ENCODE measurements around the gene MAST3. TPM values are rescaled to one million over a fixed set of nuclear protein-coding genes. Genes with fewer than 3 reads are reported as not detected.

The MAST3 gene
- total RNA-seq, 2 experiments from 2014 or later, result 22.9 to 25.1 TPM

DNA sequence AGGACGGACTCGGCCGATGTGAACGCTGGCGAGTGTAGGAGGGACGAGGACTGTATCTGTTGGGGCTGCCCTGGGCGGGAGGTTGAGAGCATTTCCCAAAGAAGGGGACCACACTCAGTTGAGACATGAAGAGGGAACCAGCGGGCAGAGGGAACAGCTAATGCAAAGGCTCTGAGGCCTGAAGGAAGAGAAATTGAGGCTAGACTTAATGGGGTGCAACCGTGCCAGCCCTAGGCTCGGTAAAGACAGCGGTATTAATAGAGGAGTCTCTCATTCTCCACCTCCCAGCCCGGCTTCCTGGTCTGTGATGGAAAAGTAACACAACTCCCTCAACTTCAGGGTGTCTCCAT lies 96.6 kb downstream of the MAST3 start:
- H3K9me3 Mint-ChIP-seq (ENCODE audit: insufficient read depth), result no peaks in the 10 kb centered on the region
- ATAC-seq (no peak), DNase-seq (no peak)
- H3K36me3 Mint-ChIP-seq (ENCODE audit: low read depth), result peaks cover 8% of the 10 kb centered on the region
- ChIA-PET POLR2A (interaction anchor here (1.1 to 3.2 kb wide), 2 partner anchors 87 to 129 kb away, joined by 3 to 14 read pairs; partner anchors contain the start of genes JUND and LSM4), CTCF (interaction anchor here (4.2 to 5.4 kb wide), 2 partner anchors 10 to 85 kb away, joined by 38 to 49 read pairs; partner anchors contain the start of genes JUND and RAB3A)
- peaks cover 26% of the 10 kb centered on the region for H3K4me1 Mint-ChIP-seq (ENCODE audit: low read depth)
- H3K4me3 Mint-ChIP-seq, result peak overlapping the region; percentile 90
- H3K27ac Mint-ChIP-seq, result peak overlapping the region; percentile 93
- no peaks in the 10 kb centered on the region for H3K27me3 Mint-ChIP-seq (ENCODE audit: low read depth)

DNA sequence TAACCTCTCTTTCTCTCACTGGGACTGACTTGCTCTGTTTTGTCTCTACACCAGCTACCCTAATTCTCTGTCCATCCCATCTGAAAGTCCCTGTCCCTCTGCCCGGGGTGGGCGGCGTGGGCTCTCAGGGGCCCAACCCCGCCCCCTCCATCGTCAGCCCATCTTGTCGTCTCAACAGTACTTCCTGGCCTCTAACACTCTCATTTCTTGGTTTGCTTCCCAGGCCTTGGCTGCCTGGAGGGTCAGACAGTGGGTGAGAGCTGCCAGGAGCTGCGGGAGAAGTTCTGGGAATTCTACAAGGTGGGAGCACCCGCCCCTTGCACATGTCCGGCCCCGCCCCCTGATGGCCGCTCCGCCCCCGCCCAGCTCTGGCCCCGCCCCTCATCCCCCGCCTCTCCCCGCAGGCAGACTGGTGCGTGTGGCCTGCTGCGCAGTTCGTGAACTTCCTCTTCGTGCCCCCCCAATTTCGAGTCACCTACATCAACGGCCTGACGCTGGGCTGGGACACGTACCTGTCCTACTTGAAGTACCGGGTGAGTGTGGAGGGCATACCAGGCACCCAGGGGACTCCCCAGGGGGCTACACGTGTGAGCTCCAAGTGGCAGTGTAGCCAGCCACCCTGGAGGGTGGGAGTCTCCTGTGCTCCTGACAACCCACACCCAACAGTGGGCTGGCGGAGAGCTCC lies 97.1 kb downstream of the MAST3 start:
- Mint-ChIP-seq H3K4me1 (ENCODE audit: low read depth) (peaks cover 26% of the 10 kb centered on the region), H3K4me3 (peak overlapping the region; percentile 90), H3K36me3 (ENCODE audit: low read depth) (peaks cover 9% of the 10 kb centered on the region), H3K27ac (peak overlapping the region; percentile 93), H3K9me3 (ENCODE audit: insufficient read depth) (no peaks in the 10 kb centered on the region), H3K27me3 (ENCODE audit: low read depth) (no peaks in the 10 kb centered on the region)
- no peak for ATAC-seq
- POLR2A ChIA-PET, result interaction anchor here (0.6 to 3.2 kb wide), 2 partner anchors 86 to 262 kb away, joined by 3 to 14 read pairs; partner anchors contain the start of genes CCDC124 and JUND
- CTCF ChIA-PET, result interaction anchor here (4.2 to 5.4 kb wide), 2 partner anchors 9 to 85 kb away, joined by 38 to 49 read pairs; partner anchors contain the start of genes JUND and RAB3A
- DNase-seq, result peak; percentile 55

DNA sequence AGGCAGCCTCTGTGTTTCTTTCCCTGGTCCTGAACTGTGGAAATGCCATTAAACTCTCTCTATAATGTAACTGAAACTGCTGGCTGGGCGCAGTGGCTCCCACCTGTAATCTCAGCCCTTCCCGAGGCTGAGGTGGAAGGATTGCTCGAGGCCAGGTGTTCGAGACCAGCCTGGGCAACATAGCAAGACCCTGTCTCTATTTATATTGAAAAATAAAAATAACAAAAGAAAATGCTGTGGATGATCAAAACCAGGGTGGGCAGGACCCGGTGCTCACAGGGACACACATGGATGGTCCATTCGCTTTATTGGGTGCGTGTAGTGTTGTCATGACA lies 98.9 kb downstream of the MAST3 start:
- H3K36me3 Mint-ChIP-seq (ENCODE audit: low read depth), result peaks cover 15% of the 10 kb centered on the region
- H3K27ac Mint-ChIP-seq, result no peak overlapping the region
- ATAC-seq (no peak), DNase-seq (no peak)
- peaks cover 27% of the 10 kb centered on the region for H3K4me1 Mint-ChIP-seq (ENCODE audit: low read depth)
- H3K4me3 Mint-ChIP-seq, result no peak overlapping the region
- ChIA-PET CTCF (no interaction called here), POLR2A (no interaction called here)
- H3K27me3 Mint-ChIP-seq (ENCODE audit: low read depth), result no peaks in the 10 kb centered on the region
- no peaks in the 10 kb centered on the region for H3K9me3 Mint-ChIP-seq (ENCODE audit: insufficient read depth)

DNA sequence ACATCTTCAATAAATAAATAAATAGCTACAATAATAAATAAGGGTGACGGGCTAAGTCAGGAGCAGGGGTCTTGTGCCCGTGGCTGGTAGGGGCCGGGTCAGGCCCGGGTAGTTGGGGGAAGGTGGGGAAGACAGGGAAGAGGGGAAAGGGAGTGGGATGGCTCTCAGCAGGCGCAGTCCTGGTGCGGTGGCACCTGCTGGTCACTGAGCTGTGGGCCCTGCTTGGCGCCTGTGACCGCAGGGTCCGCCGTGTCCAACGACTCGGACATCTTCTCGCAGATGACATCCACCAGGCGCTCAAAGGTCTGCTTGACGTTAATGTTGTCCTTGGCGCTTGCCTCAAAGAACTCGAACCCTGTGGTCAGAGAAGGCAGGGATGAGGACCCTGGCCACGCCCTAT lies 99.7 kb downstream of the MAST3 start:
- Mint-ChIP-seq H3K4me1 (ENCODE audit: low read depth) (peaks cover 25% of the 10 kb centered on the region), H3K27ac (no peak overlapping the region), H3K27me3 (ENCODE audit: low read depth) (no peaks in the 10 kb centered on the region), H3K4me3 (no peak overlapping the region), H3K9me3 (ENCODE audit: insufficient read depth) (no peaks in the 10 kb centered on the region), H3K36me3 (ENCODE audit: low read depth) (peaks cover 20% of the 10 kb centered on the region)
- ATAC-seq (no peak), DNase-seq (no peak)
- ChIA-PET CTCF (no interaction called here), POLR2A (no interaction called here)

DNA sequence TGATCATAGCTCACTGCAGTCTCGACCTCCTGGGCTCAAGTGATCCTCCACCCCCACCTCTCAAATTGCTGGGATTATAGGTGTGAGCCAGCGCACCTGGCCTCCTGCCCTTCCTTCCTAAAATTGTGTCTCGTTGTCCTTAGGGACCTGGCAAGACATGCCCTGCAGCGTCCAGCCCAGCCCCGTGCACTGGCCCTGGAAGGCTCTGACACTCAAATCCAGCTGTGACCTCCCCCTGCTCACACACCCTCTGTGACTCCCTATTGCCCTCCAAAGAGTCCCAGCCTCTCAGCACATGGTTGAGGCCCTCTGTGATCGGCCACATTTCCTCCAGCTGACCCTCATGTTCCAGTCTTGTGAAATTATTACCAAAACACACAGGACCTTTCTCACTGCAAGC lies 100.4 kb downstream of the MAST3 start:
- no peak for ATAC-seq

DNA sequence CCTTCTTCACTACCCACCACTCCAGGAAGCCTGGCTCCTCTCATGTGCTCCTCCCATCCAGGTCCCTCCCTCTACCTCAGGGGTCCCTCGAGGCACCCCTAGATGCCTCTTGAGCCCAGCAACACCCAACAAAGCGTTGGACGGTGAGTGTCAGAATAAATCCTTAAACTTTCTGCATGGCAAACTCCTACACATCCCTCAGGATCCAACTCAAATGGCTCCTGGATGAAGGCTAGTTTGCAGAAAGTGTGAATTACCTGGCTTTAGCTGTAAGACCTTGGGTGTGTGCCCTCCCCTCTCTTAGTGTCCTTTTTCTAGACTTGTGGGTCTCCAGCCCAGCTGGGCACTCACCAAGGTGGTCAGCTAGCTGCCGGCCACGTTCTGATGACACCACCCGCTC lies 100.8 kb downstream of the MAST3 start:
- Mint-ChIP-seq H3K27ac (no peak overlapping the region), H3K9me3 (ENCODE audit: insufficient read depth) (no peaks in the 10 kb centered on the region), H3K4me3 (no peak overlapping the region), H3K4me1 (ENCODE audit: low read depth) (peaks cover 31% of the 10 kb centered on the region), H3K36me3 (ENCODE audit: low read depth) (peaks cover 22% of the 10 kb centered on the region), H3K27me3 (ENCODE audit: low read depth) (no peaks in the 10 kb centered on the region)
- POLR2A ChIA-PET, result no interaction called here
- CTCF ChIA-PET, result interaction anchor here (1.0 to 1.4 kb wide), 3 partner anchors 53 to 81 kb away, joined by 3 to 4 read pairs (median 3); no protein-coding TSS in a partner anchor
- no peak for ATAC-seq
- DNase-seq, result no peak

More for the DNA sequence above, 100.4 kb downstream of the MAST3 start:
- CTCF ChIA-PET, result interaction anchor here (1.0 kb wide), 2 partner anchors 54 kb away, joined by 3 read pairs; no protein-coding TSS in a partner anchor
- no peak overlapping the region for H3K4me3 Mint-ChIP-seq
- no peak for DNase-seq
- H3K9me3 Mint-ChIP-seq (ENCODE audit: insufficient read depth), result no peaks in the 10 kb centered on the region
- POLR2A ChIA-PET, result no interaction called here
- no peak overlapping the region for H3K27ac Mint-ChIP-seq
- no peaks in the 10 kb centered on the region for H3K27me3 Mint-ChIP-seq (ENCODE audit: low read depth)
- peaks cover 19% of the 10 kb centered on the region for H3K36me3 Mint-ChIP-seq (ENCODE audit: low read depth)
- H3K4me1 Mint-ChIP-seq (ENCODE audit: low read depth), result peaks cover 30% of the 10 kb centered on the region

Other genes starting within 250 kb of the MAST3 start
- gene JAK3, start 249.8 kb upstream of the MAST3 start, total RNA-seq, result 100 to 1,000 TPM; 125 to 127 TPM
- gene RPL18A, start 237.9 kb upstream of the MAST3 start, total RNA-seq, result 1,000 to 10,000 TPM; 2,078 to 2,184 TPM
- 1 to 10 TPM; 1.5 to 1.8 TPM for gene SLC5A5, start 225.8 kb upstream of the MAST3 start, total RNA-seq
- 10 to 100 TPM; 85.8 to 88.0 TPM for gene CCDC124, start 164.8 kb upstream of the MAST3 start, total RNA-seq
- gene KCNN1, start 130.7 kb upstream of the MAST3 start, total RNA-seq, result not detected
- gene ARRDC2, start 89.6 kb upstream of the MAST3 start, total RNA-seq, result 10 to 100 TPM; 33.8 to 34.2 TPM
- 10 to 100 TPM; 75.2 to 78.6 TPM for gene IL12RB1, start 10.8 kb upstream of the MAST3 start, total RNA-seq
- 1 to 10 TPM; 7.8 to 9.2 TPM for gene PIK3R2, start 55.4 kb downstream of the MAST3 start, total RNA-seq
- gene IFI30, start 76.0 kb downstream of the MAST3 start, total RNA-seq, result 10 to 100 TPM; 67.4 to 72.3 TPM
- 10 to 100 TPM in 1 of 2 experiments, 1 to 10 TPM in 1; 9.2 to 10.9 TPM for gene MPV17L2, start 95.4 kb downstream of the MAST3 start, total RNA-seq
- 1 to 10 TPM; 5.6 to 6.2 TPM for gene RAB3A, start 106.3 kb downstream of the MAST3 start, total RNA-seq
- under 1 TPM in 1 of 2 experiments, not detected in 1; 0.08 TPM for gene PDE4C, start 128.7 kb downstream of the MAST3 start, total RNA-seq
- 1 to 10 TPM; 3.7 to 4.2 TPM for gene IQCN, start 176.7 kb downstream of the MAST3 start, total RNA-seq
- 100 to 1,000 TPM; 462 to 469 TPM for gene JUND, start 183.8 kb downstream of the MAST3 start, total RNA-seq
- 100 to 1,000 TPM; 199 to 215 TPM for gene LSM4, start 225.3 kb downstream of the MAST3 start, total RNA-seq
- gene PGPEP1, start 242.8 kb downstream of the MAST3 start, total RNA-seq, result 10 to 100 TPM; 30.1 to 34.5 TPM

Data from activated CD8-positive, alpha-beta T cell treated with anti-CD3 and anti-CD28 coated beads, Interleukin-2, amount 10 ng/mL, durations not matched to agents 7 days and 5 days (primary cell).